ENCODE results near the gene YIPF4. TPM values are rescaled to one million over a fixed set of nuclear protein-coding genes. Genes with fewer than 3 reads are reported as not detected.

YIPF4 gene
- total and polyA plus RNA-seq, 2 donors (not counting 3 experiments of a cell fraction or from before 2014, with no cell fraction given): 8.6 to 40.1 TPM

GRCh38 chr2:32231959-32232358, 45.7 kb upstream of the YIPF4 start:
- TF ChIP-seq JUN (IDR thresholded peaks at IDR 0.05; ENCODE audit: borderline replicate concordance, insufficient read depth, insufficient read length, low read depth): no peak
- TF ChIP-seq MYC (IDR thresholded peaks at IDR 0.05; ENCODE audit: low read depth, low read length): no peak
- TF ChIP-seq GATA2 (IDR thresholded peaks at IDR 0.05; ENCODE audit: insufficient read depth, insufficient read length, low read depth, low read length): no peak
- no peak for TF ChIP-seq POLR2AphosphoS5 (IDR thresholded peaks at IDR 0.05; ENCODE audit: insufficient read depth, low read depth, low read length)
- no peak for TF ChIP-seq EZH2 (IDR thresholded peaks at IDR 0.05; ENCODE audit: borderline replicate concordance, low read depth, low read length, severe bottlenecking)
- Histone ChIP-seq H3K9ac (replicated peaks; ENCODE audit: extremely low read depth, insufficient read depth, low read length) (no peak overlapping the region), H4K20me1 (replicated peaks; ENCODE audit: control insufficient read depth, extremely low read depth, insufficient read depth, low read length) (no peaks in the 10 kb centered on the region), H3K9me3 (replicated peaks; ENCODE audit: control insufficient read depth, insufficient read depth, low read length) (no peaks in the 10 kb centered on the region), H3K79me2 (ENCODE audit: control insufficient read depth, insufficient read depth, low read length) (no peaks in the 10 kb centered on the region), H3K36me3 (ENCODE audit: control insufficient read depth in 2 of 2, extremely low read depth in 1 of 2, insufficient read depth in 2 of 2, low read length in 2 of 2) (no peaks in the 10 kb centered on the region), H2AFZ (ENCODE audit: low read depth, low read length) (no peak overlapping the region), H3K27ac (ENCODE audit: insufficient read depth, low read depth, low read length) (no peak overlapping the region), H3K4me2 (ENCODE audit: insufficient read depth, low read length) (no peak overlapping the region), H3K27me3 (ENCODE audit: control insufficient read depth in 2 of 2, insufficient read depth in 2 of 2, low read length in 2 of 2) (no peaks in the 10 kb centered on the region), H3K4me1 (ENCODE audit: control insufficient read depth, extremely low read depth, insufficient read depth, low read length) (no peaks in the 10 kb centered on the region), H3K9me1 (replicated peaks; ENCODE audit: control insufficient read depth, extremely low read depth, insufficient read depth, low read length) (no peaks in the 10 kb centered on the region), H3K4me3 (replicated peaks in 1 of 3; ENCODE audit: insufficient read depth in 1 of 3, low read depth in 1 of 3, low read length in 3 of 3) (no peak overlapping the region)
- BruUV-seq (replicated peaks): no TSS peak
- FAIRE-seq (no peak), DNase-seq (ENCODE audit: low read depth, low spot score) (no peak)
- ChIA-PET CTCF (no interaction called here), POLR2A (no interaction called here)
- intact Hi-C loops (cut with micrococcal nuclease): no loop called here
- dilution Hi-C loops (cut with MboI; ENCODE audit: extremely low pct_ligation_motif_present, low sequenced_read_pairs): no loop called here

- Histone ChIP-seq H3K79me2 (ENCODE audit: control insufficient read depth, insufficient read depth, low read length) (no peaks in the 10 kb centered on the region), H3K9ac (replicated peaks; ENCODE audit: extremely low read depth, insufficient read depth, low read length) (no peak overlapping the region), H3K4me1 (ENCODE audit: control insufficient read depth, extremely low read depth, insufficient read depth, low read length) (no peaks in the 10 kb centered on the region), H3K4me2 (ENCODE audit: insufficient read depth, low read length) (no peak overlapping the region), H3K36me3 (ENCODE audit: control insufficient read depth in 2 of 2, extremely low read depth in 1 of 2, insufficient read depth in 2 of 2, low read length in 2 of 2) (no peaks in the 10 kb centered on the region), H3K9me3 (replicated peaks; ENCODE audit: control insufficient read depth, insufficient read depth, low read length) (no peaks in the 10 kb centered on the region), H3K27ac (ENCODE audit: insufficient read depth, low read depth, low read length) (no peak overlapping the region), H3K9me1 (replicated peaks; ENCODE audit: control insufficient read depth, extremely low read depth, insufficient read depth, low read length) (no peaks in the 10 kb centered on the region), H2AFZ (ENCODE audit: low read depth, low read length) (no peak overlapping the region), H3K27me3 (ENCODE audit: control insufficient read depth in 2 of 2, insufficient read depth in 2 of 2, low read length in 2 of 2) (no peaks in the 10 kb centered on the region), H3K4me3 (replicated peaks in 1 of 3; ENCODE audit: insufficient read depth in 1 of 3, low read depth in 1 of 3, low read length in 3 of 3) (no peak overlapping the region), H4K20me1 (replicated peaks; ENCODE audit: control insufficient read depth, extremely low read depth, insufficient read depth, low read length) (no peaks in the 10 kb centered on the region)
- dilution Hi-C loops (cut with MboI; ENCODE audit: extremely low pct_ligation_motif_present, low sequenced_read_pairs): no loop called here
- TF ChIP-seq MAX (IDR thresholded peaks at IDR 0.05; ENCODE audit: insufficient read depth, insufficient read length) (no peak), GATA2 (IDR thresholded peaks at IDR 0.05; ENCODE audit: insufficient read depth, insufficient read length, low read depth, low read length) (no peak), JUN (IDR thresholded peaks at IDR 0.05; ENCODE audit: borderline replicate concordance, insufficient read depth, insufficient read length, low read depth) (no peak), POLR2AphosphoS5 (IDR thresholded peaks at IDR 0.05; ENCODE audit: insufficient read depth, low read depth, low read length) (no peak), MYC (IDR thresholded peaks at IDR 0.05; ENCODE audit: low read depth, low read length) (no peak), CTCF (IDR thresholded peaks at IDR 0.05; ENCODE audit: extremely low read depth in 1 of 2, insufficient read depth in 1 of 2, low read depth in 1 of 2, low read length in 2 of 2) (no peak), FOS (IDR thresholded peaks at IDR 0.05; ENCODE audit: borderline replicate concordance, insufficient read depth, low read length) (no peak), POLR2A (IDR thresholded peaks at IDR 0.05; ENCODE audit: low read depth, low read length) (no peak), EZH2 (IDR thresholded peaks at IDR 0.05; ENCODE audit: borderline replicate concordance, low read depth, low read length, severe bottlenecking) (no peak)
- no peak for DNase-seq (ENCODE audit: low read depth, low spot score)
- intact Hi-C loops (cut with micrococcal nuclease): no loop called here
- no peak for FAIRE-seq
- no TSS peak for BruUV-seq (replicated peaks)
- ChIA-PET POLR2A (no interaction called here), CTCF (no interaction called here)
Measured at GRCh38 chr2:32235315-32235714, 42.4 kb upstream of the YIPF4 start.

All from endothelial cell of umbilical vein (primary cell).